Tibial nerve (tissue), 4 donors: ENCODE measurements around the gene P2RX6. TPM values are rescaled to one million over a fixed set of nuclear protein-coding genes. Genes with fewer than 3 reads are reported as not detected.

Source experiments
- DNase-seq, 2 donors: peaks; one replicate each; pipeline ENCODE4 v3.0.0-alpha.2; 2019; ENCODE audit warnings: low spot score in 2 of 2
- H3K27ac ChIP-seq, 4 donors: fragments of 200-600 bp; sonication (generic) in 3 of 4; one replicate each; pipeline ENCODE4 v1.5.1; 2017 to 2019; ENCODE audit warnings: mild to moderate bottlenecking in 1 of 4
- H3K27me3 ChIP-seq, 2 donors: fragments of 200-600 bp; sonication (generic) in 1 of 2; one replicate each; pipeline versions ENCODE4 v1.5.1 to v1.6.0; 2017 to 2019
- H3K36me3 ChIP-seq, 3 donors: fragments of 200-600 bp; sonication (generic); one replicate each; pipeline ENCODE4 v1.5.1; 2018 to 2019
- H3K4me1 ChIP-seq, 4 donors: fragments of 200-600 bp; sonication (generic) in 3 of 4; one replicate each; pipeline ENCODE4 v1.5.1; 2017 to 2019
- H3K4me3 ChIP-seq, 4 donors: fragments of 200-600 bp; sonication (generic) in 3 of 4; one replicate each; pipeline ENCODE4 v1.5.1; 2017 to 2019; ENCODE audit warnings: mild to moderate bottlenecking in 1 of 4, moderate library complexity in 1 of 4
- H3K9me3 ChIP-seq, 4 donors: fragments of 200-600 bp; sonication (generic) in 3 of 4; one replicate each; pipeline ENCODE4 v1.5.1; 2017 to 2019
- CTCF ChIP-seq, 5 experiments: fragments of 200-600 bp in 3 of 5; fragments of 450-650 bp in 2 of 5; sonication (generic) in 3 of 5; IDR thresholded peaks; one replicate each; pipeline ENCODE4 v1.5.1; 2016 to 2019; ENCODE audit warnings: antibody characterized with exemption in 5 of 5, mild to moderate bottlenecking in 3 of 5, moderate library complexity in 2 of 5
- EP300 ChIP-seq, 2 donors: sonication (generic); formaldehyde crosslinking; IDR thresholded peaks; one replicate each; pipeline ENCODE4 v1.6.1; 2017; ENCODE audit warnings: antibody characterized with exemption in 2 of 2, mild to moderate bottlenecking in 1 of 2
- POLR2A ChIP-seq, 2 donors: fragments of 450-650 bp; IDR thresholded peaks; one replicate each; pipeline ENCODE4 v1.6.1; 2017; ENCODE audit warnings: antibody characterized with exemption in 2 of 2, mild to moderate bottlenecking in 2 of 2, moderate library complexity in 2 of 2
- WGBS, 2 donors: methylation state at CpG; one replicate each; pipeline ENCODE4 v1.1.5; 2018; 5-methylcytosine and 5-hydroxymethylcytosine counted together
- total RNA-seq, 4 donors: library from RNA; depleted of rRNA; stranded (reverse); fragments of >200 nt; gene quantifications; one replicate each; pipeline ENCODE4 v1.1.0, GENCODE V29; 2016

P2RX6 gene
- total RNA-seq, 4 donors from 2014 or later: 0.63 to 3.3 (median 0.78) TPM

GRCh38 chr22:21041937-21042336 is 27.0 kb downstream of the P2RX6 start:
- Histone ChIP-seq H3K4me1 (peaks cover 0 to 34% (median 11%) of the 10 kb centered on the region in 4 donors), H3K9me3 (no peaks in the 10 kb centered on the region), H3K27ac (no peak overlapping the region), H3K27me3 (no peaks in the 10 kb centered on the region), H3K4me3 (no peak overlapping the region), H3K36me3 (no peaks in the 10 kb centered on the region)
- no peak for DNase-seq
- WGBS, 2 donors: 68 to 73% methylated on average over 4 of the region's 4 CpGs
- TF ChIP-seq POLR2A (IDR thresholded peaks at IDR 0.05) (no peak), EP300 (IDR thresholded peaks at IDR 0.05) (no peak), CTCF (IDR thresholded peaks at IDR 0.05) (no peak)

GRCh38 chr22:21042978-21043859 is 28.3 kb downstream of the P2RX6 start:
- Histone ChIP-seq H3K9me3 (no peaks in the 10 kb centered on the region), H3K27me3 (no peaks in the 10 kb centered on the region), H3K4me3 (no peak overlapping the region), H3K36me3 (no peaks in the 10 kb centered on the region), H3K4me1 (peaks cover 0 to 24% (median 11%) of the 10 kb centered on the region in 4 donors), H3K27ac (no peak overlapping the region)
- WGBS, 2 donors: 81 to 84% methylated on average over 6 of the region's 6 CpGs
- TF ChIP-seq POLR2A (IDR thresholded peaks at IDR 0.05) (no peak), CTCF (IDR thresholded peaks at IDR 0.05) (no peak)
- DNase-seq: no peak

GRCh38 chr22:21043860-21044535 is 29.0 kb downstream of the P2RX6 start:
- H3K4me1 ChIP-seq: peaks cover 0 to 21% (median 11%) of the 10 kb centered on the region in 4 donors
- no peak for DNase-seq
- H3K4me3 ChIP-seq: no peak overlapping the region
- TF ChIP-seq EP300 (IDR thresholded peaks at IDR 0.05) (no peak), POLR2A (IDR thresholded peaks at IDR 0.05) (no peak), CTCF (IDR thresholded peaks at IDR 0.05) (no peak)
- WGBS, 2 donors: 88 to 94% methylated on average over 15 of the region's 15 CpGs
- no peak overlapping the region for H3K27ac ChIP-seq
- no peaks in the 10 kb centered on the region for H3K36me3 ChIP-seq
- H3K9me3 ChIP-seq: no peaks in the 10 kb centered on the region
- H3K27me3 ChIP-seq: no peaks in the 10 kb centered on the region

GRCh38 chr22:21044931-21045584 is 30.1 kb downstream of the P2RX6 start:
- Histone ChIP-seq H3K4me1 (peaks cover 0 to 21% (median 11%) of the 10 kb centered on the region in 4 donors), H3K36me3 (no peaks in the 10 kb centered on the region), H3K27me3 (no peaks in the 10 kb centered on the region), H3K9me3 (no peaks in the 10 kb centered on the region), H3K27ac (no peak overlapping the region), H3K4me3 (peak overlapping the region; percentile 25 to 53 (median 38))
- 12 to 14% methylated on average over 15 of the region's 15 CpGs for WGBS, 2 donors
- TF ChIP-seq POLR2A (IDR thresholded peaks at IDR 0.05) (no peak), EP300 (IDR thresholded peaks at IDR 0.05) (no peak), CTCF (IDR thresholded peaks at IDR 0.05) (no peak)
- DNase-seq: no peak
